Measurements from ENCODE around the gene ILRUN. TPM values are rescaled to one million over a fixed set of nuclear protein-coding genes. Genes with fewer than 3 reads are reported as not detected.
"Not testable (repeated sequence)": the region's sequence is repeated elsewhere in the genome, so short reads cannot be mapped to it uniquely, and the experiment has no call there.

Gene ILRUN
- 74.2 and 77.1 TPM in 2 replicates for total RNA-seq

GRCh38 chr6:34696739-34697543, at the start of gene ILRUN:
TSS of gene ILRUN (minus strand) at chr6:34696767. CDS start at chr6:34696603, 164 bp downstream.
- intact Hi-C loops (cut with micrococcal nuclease): loop anchor here (1.0 to 10.0 kb wide), 4 partner anchors 23 to 272 kb away; partner anchors contain the start of genes RPS10 and SNRPC

GRCh38 chr6:34745277-34746103, 48.9 kb upstream of the ILRUN start:
- intact Hi-C loops (cut with micrococcal nuclease): no loop called here

- intact Hi-C loops (cut with micrococcal nuclease): not testable (repeated sequence)
Observed at GRCh38 chr6:34744294-34744647, 47.7 kb upstream of the ILRUN start.

- intact Hi-C loops (cut with micrococcal nuclease): no loop called here
Observed at GRCh38 chr6:34743625-34744293, 47.2 kb upstream of the ILRUN start.

- intact Hi-C loops (cut with micrococcal nuclease): no loop called here
Observed at GRCh38 chr6:34742094-34742493, 45.5 kb upstream of the ILRUN start.

- intact Hi-C loops (cut with micrococcal nuclease): no loop called here
Observed at GRCh38 chr6:34736823-34737222, 40.3 kb upstream of the ILRUN start.

- intact Hi-C loops (cut with micrococcal nuclease): no loop called here
Observed at GRCh38 chr6:34731393-34732060, 35.0 kb upstream of the ILRUN start.

- intact Hi-C loops (cut with micrococcal nuclease): no loop called here
Observed at GRCh38 chr6:34729631-34730470, 33.3 kb upstream of the ILRUN start.

- intact Hi-C loops (cut with micrococcal nuclease): no loop called here
Observed at GRCh38 chr6:34726055-34726454, 29.5 kb upstream of the ILRUN start.

GRCh38 chr6:34723203-34723602, 26.6 kb upstream of the ILRUN start:
- intact Hi-C loops (cut with micrococcal nuclease): no loop called here

- intact Hi-C loops (cut with micrococcal nuclease): no loop called here
Observed at GRCh38 chr6:34722451-34722850, 25.9 kb upstream of the ILRUN start.

- intact Hi-C loops (cut with micrococcal nuclease): not testable (repeated sequence)
Observed at GRCh38 chr6:34720160-34720559, 23.6 kb upstream of the ILRUN start.

- intact Hi-C loops (cut with micrococcal nuclease): not testable (repeated sequence)
Observed at GRCh38 chr6:34719646-34720045, 23.1 kb upstream of the ILRUN start.

GRCh38 chr6:34718976-34719375, 22.4 kb upstream of the ILRUN start:
- intact Hi-C loops (cut with micrococcal nuclease): no loop called here

GRCh38 chr6:34717466-34717865, 20.9 kb upstream of the ILRUN start:
- intact Hi-C loops (cut with micrococcal nuclease): no loop called here

- intact Hi-C loops (cut with micrococcal nuclease): no loop called here
Observed at GRCh38 chr6:34714663-34715062, 18.1 kb upstream of the ILRUN start.

GRCh38 chr6:34712881-34713280, 16.3 kb upstream of the ILRUN start:
- intact Hi-C loops (cut with micrococcal nuclease): not testable (repeated sequence)

GRCh38 chr6:34709386-34709785, 12.8 kb upstream of the ILRUN start:
- intact Hi-C loops (cut with micrococcal nuclease): no loop called here

GRCh38 chr6:34705241-34705640, 8.7 kb upstream of the ILRUN start:
- intact Hi-C loops (cut with micrococcal nuclease): no loop called here

- intact Hi-C loops (cut with micrococcal nuclease): no loop called here
Observed at GRCh38 chr6:34701199-34701598, 4.6 kb upstream of the ILRUN start.

All from T-helper 2 cell treated with Interferon-gamma antibody and Interleukin-4, amounts not matched to agents 100 ng/mL and 5 ng/mL, for 36 hours (primary cell).